Measurements from ENCODE around the gene AZU1. TPM values are rescaled to one million over a fixed set of nuclear protein-coding genes. Genes with fewer than 3 reads are reported as not detected.

AZU1 gene
- total RNA-seq, 1 experiment from 2014 or later: not detected

DNA sequence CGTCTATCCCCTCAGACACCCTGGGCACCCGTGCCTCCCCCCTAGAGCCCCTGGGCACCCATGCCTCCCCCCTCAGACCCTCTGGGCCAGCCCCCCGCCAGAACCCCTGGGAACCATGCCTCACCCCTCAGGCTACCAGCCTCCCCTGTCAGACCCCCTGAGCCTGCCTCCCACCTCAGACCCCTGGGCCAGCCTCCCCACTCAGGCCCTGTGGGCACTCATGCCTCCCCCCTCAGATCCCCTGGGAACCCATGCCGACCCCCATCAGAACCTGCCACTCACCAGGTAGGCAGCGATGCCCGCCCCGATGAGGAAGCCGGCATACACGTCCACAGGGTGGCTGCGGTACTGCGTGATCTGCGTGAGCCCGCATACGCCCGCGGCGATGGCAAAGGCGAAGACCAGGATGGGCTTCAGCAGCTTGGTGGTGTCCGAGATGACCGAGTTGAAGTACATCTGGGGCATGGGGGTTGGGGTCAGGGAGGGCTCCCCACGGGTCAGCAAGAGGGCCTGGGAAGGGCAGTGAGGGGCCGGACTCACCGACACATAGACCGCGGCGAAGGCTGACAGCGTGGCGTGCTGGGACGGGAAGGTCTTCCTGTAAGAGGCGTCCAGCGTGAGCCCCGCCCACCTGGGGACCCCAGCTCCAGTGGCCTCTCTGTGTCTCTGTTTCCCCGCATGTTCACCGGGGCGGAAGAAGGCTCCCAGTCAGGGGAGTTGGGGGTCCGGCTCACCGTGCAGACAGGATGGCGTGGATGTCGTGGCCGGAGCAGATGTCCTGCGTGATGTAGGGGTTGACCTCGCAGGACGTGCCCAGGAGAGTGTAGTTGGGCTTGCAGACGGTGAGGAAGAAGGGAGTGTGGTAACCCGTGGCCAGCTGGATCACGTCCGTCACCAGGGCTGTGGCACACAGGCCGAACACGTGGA lies 13.2 kb upstream of the AZU1 start:
- TF ChIP-seq, protein P1, sequence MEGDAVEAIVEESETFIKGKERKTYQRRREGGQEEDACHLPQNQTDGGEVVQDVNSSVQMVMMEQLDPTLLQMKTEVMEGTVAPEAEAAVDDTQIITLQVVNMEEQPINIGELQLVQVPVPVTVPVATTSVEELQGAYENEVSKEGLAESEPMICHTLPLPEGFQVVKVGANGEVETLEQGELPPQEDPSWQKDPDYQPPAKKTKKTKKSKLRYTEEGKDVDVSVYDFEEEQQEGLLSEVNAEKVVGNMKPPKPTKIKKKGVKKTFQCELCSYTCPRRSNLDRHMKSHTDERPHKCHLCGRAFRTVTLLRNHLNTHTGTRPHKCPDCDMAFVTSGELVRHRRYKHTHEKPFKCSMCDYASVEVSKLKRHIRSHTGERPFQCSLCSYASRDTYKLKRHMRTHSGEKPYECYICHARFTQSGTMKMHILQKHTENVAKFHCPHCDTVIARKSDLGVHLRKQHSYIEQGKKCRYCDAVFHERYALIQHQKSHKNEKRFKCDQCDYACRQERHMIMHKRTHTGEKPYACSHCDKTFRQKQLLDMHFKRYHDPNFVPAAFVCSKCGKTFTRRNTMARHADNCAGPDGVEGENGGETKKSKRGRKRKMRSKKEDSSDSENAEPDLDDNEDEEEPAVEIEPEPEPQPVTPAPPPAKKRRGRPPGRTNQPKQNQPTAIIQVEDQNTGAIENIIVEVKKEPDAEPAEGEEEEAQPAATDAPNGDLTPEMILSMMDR (conservative IDR thresholded peaks at IDR 0.05; ENCODE audit: low read depth, low read length): no peak
- TF ChIP-seq EZH2 (IDR thresholded peaks at IDR 0.05; ENCODE audit: borderline replicate concordance, low read depth, low read length, poor library complexity, severe bottlenecking): no peak
- intact Hi-C loops (cut with micrococcal nuclease; ENCODE audit: unreplicated experiment): no loop called here
- no peaks in the 10 kb centered on the region for H3K27me3 ChIP-seq (replicated peaks; ENCODE audit: insufficient read depth, low read depth, low read length, poor library complexity)
- H3K36me3 ChIP-seq (ENCODE audit: insufficient read depth, low read length, poor library complexity, severe bottlenecking): peaks cover 41% of the 10 kb centered on the region
- H3K9me3 ChIP-seq (ENCODE audit: low read depth, low read length, poor library complexity, severe bottlenecking): no peaks in the 10 kb centered on the region
- POLR2A ChIA-PET (ENCODE audit: low non-redundant PET): no interaction called here
- peaks cover 17% of the 10 kb centered on the region for H3K4me1 ChIP-seq (ENCODE audit: insufficient read depth, low read length, poor library complexity, severe bottlenecking)
- H3K4me3 ChIP-seq (ENCODE audit: low read depth, low read length, poor library complexity, severe bottlenecking): no peak overlapping the region
- BruUV-seq (replicated peaks): no TSS peak
- H3K27ac ChIP-seq (ENCODE audit: low read depth, low read length, poor library complexity, severe bottlenecking): no peak overlapping the region
- no peak for DNase-seq (ENCODE audit: low spot score)
- CTCF ChIA-PET: no interaction called here

DNA sequence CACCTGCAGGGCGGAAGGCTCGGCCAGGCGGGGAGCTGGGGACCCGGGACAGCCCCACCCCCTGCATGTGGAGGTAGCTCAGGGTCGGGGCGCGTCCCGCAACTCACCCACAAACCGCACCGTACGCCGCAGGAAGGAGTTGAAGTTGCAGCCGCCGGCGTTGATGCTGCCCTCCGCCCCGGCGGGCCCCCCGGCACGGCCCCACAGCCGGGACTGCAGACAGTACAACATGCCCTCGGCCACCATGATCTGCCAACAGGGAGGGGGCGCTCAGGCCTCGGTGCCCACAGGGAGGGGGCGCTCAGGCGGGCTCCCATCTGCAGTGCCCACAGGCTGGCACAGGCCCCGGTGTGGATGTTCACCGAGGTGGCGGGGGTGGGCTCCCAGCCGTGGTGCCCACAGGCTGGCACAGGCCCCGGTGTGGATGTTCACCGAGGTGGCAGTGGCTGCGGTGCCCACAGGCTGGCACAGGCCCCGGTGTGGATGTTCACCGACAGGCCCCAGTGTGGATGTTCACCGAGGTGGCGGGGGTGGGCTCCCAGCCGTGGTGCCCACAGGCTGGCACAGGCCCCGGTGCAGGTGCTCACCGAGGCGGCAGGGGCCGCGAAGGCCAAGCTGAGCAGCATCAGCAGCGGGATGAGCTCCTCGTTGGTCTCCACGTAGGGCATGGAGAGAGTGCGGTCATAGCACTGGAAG lies 12.4 kb upstream of the AZU1 start:
- ChIA-PET POLR2A (ENCODE audit: low non-redundant PET) (no interaction called here), CTCF (no interaction called here)
- H3K27me3 ChIP-seq (replicated peaks; ENCODE audit: insufficient read depth, low read depth, low read length, poor library complexity): no peaks in the 10 kb centered on the region
- TF ChIP-seq, protein P1 (conservative IDR thresholded peaks at IDR 0.05; ENCODE audit: low read depth, low read length): no peak
- no peak for TF ChIP-seq EZH2 (IDR thresholded peaks at IDR 0.05; ENCODE audit: borderline replicate concordance, low read depth, low read length, poor library complexity, severe bottlenecking)
- no peak for DNase-seq (ENCODE audit: low spot score)
- peaks cover 17% of the 10 kb centered on the region for H3K4me1 ChIP-seq (ENCODE audit: insufficient read depth, low read length, poor library complexity, severe bottlenecking)
- no peak overlapping the region for H3K27ac ChIP-seq (ENCODE audit: low read depth, low read length, poor library complexity, severe bottlenecking)
- H3K4me3 ChIP-seq (ENCODE audit: low read depth, low read length, poor library complexity, severe bottlenecking): no peak overlapping the region
- peaks cover 33% of the 10 kb centered on the region for H3K36me3 ChIP-seq (ENCODE audit: insufficient read depth, low read length, poor library complexity, severe bottlenecking)
- BruUV-seq (replicated peaks): no TSS peak
- no peaks in the 10 kb centered on the region for H3K9me3 ChIP-seq (ENCODE audit: low read depth, low read length, poor library complexity, severe bottlenecking)
- intact Hi-C loops (cut with micrococcal nuclease; ENCODE audit: unreplicated experiment): no loop called here

DNA sequence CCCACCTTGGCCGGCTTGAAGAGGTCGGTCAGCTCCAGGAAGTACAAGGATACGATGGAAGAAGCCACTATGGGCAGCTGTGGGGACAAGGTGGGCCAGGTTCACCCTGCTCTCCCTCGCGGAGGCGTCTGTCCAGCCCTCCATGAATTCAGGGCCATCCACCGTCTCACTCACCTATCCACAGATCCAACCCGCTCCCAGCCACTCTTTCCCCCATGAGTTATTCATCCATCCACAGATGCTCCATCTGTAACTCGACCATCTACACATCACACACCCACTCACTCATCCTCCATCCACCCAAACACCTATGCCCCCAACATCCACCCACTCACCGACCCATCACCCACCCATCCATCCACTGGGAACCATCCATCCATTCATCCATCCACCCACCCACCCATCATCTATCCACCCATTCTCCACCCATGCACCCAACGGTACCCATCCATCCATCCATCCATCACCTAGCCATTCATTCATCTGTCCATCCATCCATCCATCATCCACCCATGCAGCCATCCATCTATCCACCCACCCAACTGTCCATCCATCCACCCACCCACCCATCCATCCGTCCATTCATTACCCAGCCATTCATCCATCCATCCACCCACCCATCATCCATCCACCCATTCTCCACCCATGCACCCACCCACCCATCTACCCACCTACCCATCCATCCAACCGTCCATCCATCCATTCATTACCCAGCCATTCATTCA lies 11.7 kb upstream of the AZU1 start:
- ChIA-PET CTCF (no interaction called here), POLR2A (ENCODE audit: low non-redundant PET) (no interaction called here)
- H3K9me3 ChIP-seq (ENCODE audit: low read depth, low read length, poor library complexity, severe bottlenecking): no peaks in the 10 kb centered on the region
- TF ChIP-seq, protein P1 (conservative IDR thresholded peaks at IDR 0.05; ENCODE audit: low read depth, low read length): no peak
- no peak for TF ChIP-seq EZH2 (IDR thresholded peaks at IDR 0.05; ENCODE audit: borderline replicate concordance, low read depth, low read length, poor library complexity, severe bottlenecking)
- H3K27me3 ChIP-seq (replicated peaks; ENCODE audit: insufficient read depth, low read depth, low read length, poor library complexity): no peaks in the 10 kb centered on the region
- H3K4me3 ChIP-seq (ENCODE audit: low read depth, low read length, poor library complexity, severe bottlenecking): no peak overlapping the region
- no TSS peak for BruUV-seq (replicated peaks)
- peaks cover 26% of the 10 kb centered on the region for H3K36me3 ChIP-seq (ENCODE audit: insufficient read depth, low read length, poor library complexity, severe bottlenecking)
- intact Hi-C loops (cut with micrococcal nuclease; ENCODE audit: unreplicated experiment): no loop called here
- no peak for DNase-seq (ENCODE audit: low spot score)
- peaks cover 9% of the 10 kb centered on the region for H3K4me1 ChIP-seq (ENCODE audit: insufficient read depth, low read length, poor library complexity, severe bottlenecking)
- H3K27ac ChIP-seq (ENCODE audit: low read depth, low read length, poor library complexity, severe bottlenecking): no peak overlapping the region
